Natural killer cell (primary cell): ENCODE data around the gene TCERG1L. TPM values are rescaled to one million over a fixed set of nuclear protein-coding genes. Genes with fewer than 3 reads are reported as not detected.

Experiments used
- ATAC-seq, 3 donors: fragments of 150-1000 bp in 2 of 3; fragments of 200-7000 bp in 1 of 3; cut with Tn5 transposase; 1 replicate in 1 of 3; 2 replicates in 2 of 3; pipeline ENCODE4 v1.10.0; 2021; ENCODE audit warnings: mild to moderate bottlenecking in 2 of 3, moderate library complexity in 2 of 3
- DNase-seq, 2 donors: peaks; one replicate each; pipeline versions ENCODE4 v3.0.0 to v3.0.0-alpha.2; 2013 to 2021; ENCODE audit warnings: mixed read lengths in 1 of 2
- H3K27ac ChIP-seq: one replicate; pipeline ENCODE4 v1.5.1; 2013; ENCODE audit warnings: mild to moderate bottlenecking, low read length
- H3K27me3 ChIP-seq: one replicate; pipeline ENCODE4 v1.6.1; 2013; ENCODE audit warnings: low read length; ENCODE audit not compliant: control insufficient read depth, insufficient read depth
- H3K36me3 ChIP-seq: one replicate; pipeline ENCODE4 v1.6.1; 2013; ENCODE audit warnings: low read length; ENCODE audit not compliant: control insufficient read depth, insufficient read depth
- H3K4me1 ChIP-seq: one replicate; pipeline ENCODE4 v1.6.1; 2013; ENCODE audit warnings: low read length; ENCODE audit not compliant: control insufficient read depth, insufficient read depth
- H3K4me3 ChIP-seq: one replicate; pipeline ENCODE4 v1.5.1; 2013; ENCODE audit warnings: low read length
- H3K9me3 ChIP-seq: one replicate; pipeline ENCODE4 v1.6.1; 2013; ENCODE audit warnings: low read length; ENCODE audit not compliant: control insufficient read depth, insufficient read depth
- H3K27ac Mint-ChIP-seq, 2 donors: one replicate each; pipeline ENCODE4 v1.8.0; 2022; ENCODE audit warnings: mild to moderate bottlenecking in 2 of 2, mixed read lengths in 2 of 2, moderate library complexity in 1 of 2
- H3K27me3 Mint-ChIP-seq, 2 donors: one replicate each; pipeline ENCODE4 v1.8.0; 2022; ENCODE audit warnings: low read depth in 2 of 2, mixed read lengths in 2 of 2
- H3K36me3 Mint-ChIP-seq: one replicate; pipeline ENCODE4 v1.8.0; 2022; ENCODE audit warnings: mixed read lengths
- H3K4me1 Mint-ChIP-seq, 2 donors: one replicate each; pipeline ENCODE4 v1.8.0; 2022; ENCODE audit warnings: mixed read lengths in 2 of 2
- H3K4me3 Mint-ChIP-seq: one replicate; pipeline ENCODE4 v1.8.0; 2022; ENCODE audit warnings: mild to moderate bottlenecking, moderate library complexity, mixed read lengths
- H3K9me3 Mint-ChIP-seq, 2 donors: one replicate each; pipeline ENCODE4 v1.8.0; 2022; ENCODE audit warnings: mixed read lengths in 2 of 2
- CTCF ChIP-seq: fragments of 200-600 bp; IDR thresholded peaks from one replicate; pipeline ENCODE4 v1.8.0; 2022; ENCODE audit warnings: antibody characterized with exemption
- WGBS: methylation state at CpG from one replicate; pipeline ENCODE4 v1.1.7; 2013; ENCODE audit warnings: missing lambda C conversion rate; ENCODE audit not compliant: insufficient coverage; 5-methylcytosine and 5-hydroxymethylcytosine counted together
- intact Hi-C: fragments of 100-400 bp; cut with micrococcal nuclease; formaldehyde crosslinking; loops from one replicate; pipeline ENCODE4 v1.14.2; 2022
- total RNA-seq, 4 donors: library from RNA; stranded (reverse); fragments of 120-200 nt in 1 of 4; gene quantifications; one replicate each; pipeline versions ENCODE4 v1.2.3 to v1.2.4, GENCODE V29; 2013 to 2022

Gene TCERG1L
- total RNA-seq, 3 donors from 2014 or later (not counting 1 experiment from before 2014, with no cell fraction given), result 0.48 TPM; not detected in 2

GRCh38 chr10:131090761-131091661, 220.5 kb downstream of the TCERG1L start:
- H3K36me3 ChIP-seq, result no peaks in the 10 kb centered on the region
- DNase-seq, result no peak
- ATAC-seq, result no peak
- no peaks in the 10 kb centered on the region for H3K4me1 ChIP-seq
- Mint-ChIP-seq H3K4me1 (no peaks in the 10 kb centered on the region), H3K9me3 (no peaks in the 10 kb centered on the region), H3K36me3 (no peaks in the 10 kb centered on the region), H3K27ac (no peak overlapping the region), H3K27me3 (no peaks in the 10 kb centered on the region), H3K4me3 (no peak overlapping the region)
- no peaks in the 10 kb centered on the region for H3K9me3 ChIP-seq
- no peak for TF ChIP-seq CTCF
- H3K4me3 ChIP-seq, result no peak overlapping the region
- no peaks in the 10 kb centered on the region for H3K27me3 ChIP-seq
- H3K27ac ChIP-seq, result no peak overlapping the region
- intact Hi-C loops, result no loop called here
- 68% methylated on average over 17 of the region's 17 CpGs for WGBS

- no peaks in the 10 kb centered on the region for H3K27me3 ChIP-seq
- H3K4me1 ChIP-seq, result no peaks in the 10 kb centered on the region
- no peaks in the 10 kb centered on the region for H3K36me3 ChIP-seq
- Mint-ChIP-seq H3K36me3 (no peaks in the 10 kb centered on the region), H3K4me1 (no peaks in the 10 kb centered on the region), H3K27ac (no peak overlapping the region), H3K9me3 (no peaks in the 10 kb centered on the region), H3K4me3 (no peak overlapping the region), H3K27me3 (no peaks in the 10 kb centered on the region)
- no peak for DNase-seq
- ATAC-seq, result no peak
- intact Hi-C loops, result no loop called here
- H3K4me3 ChIP-seq, result no peak overlapping the region
- no peaks in the 10 kb centered on the region for H3K9me3 ChIP-seq
- TF ChIP-seq CTCF, result no peak
- 88% methylated on average over 14 of the region's 14 CpGs for WGBS
- no peak overlapping the region for H3K27ac ChIP-seq
Observed at GRCh38 chr10:131089861-131090260, 221.7 kb downstream of the TCERG1L start.

- Mint-ChIP-seq H3K27me3 (no peaks in the 10 kb centered on the region), H3K9me3 (no peaks in the 10 kb centered on the region), H3K27ac (no peak overlapping the region), H3K36me3 (no peaks in the 10 kb centered on the region), H3K4me3 (no peak overlapping the region), H3K4me1 (no peaks in the 10 kb centered on the region)
- ATAC-seq, result no peak
- H3K27ac ChIP-seq, result no peak overlapping the region
- H3K36me3 ChIP-seq, result no peaks in the 10 kb centered on the region
- WGBS, result 83% methylated on average over 20 of the region's 21 CpGs
- H3K9me3 ChIP-seq, result no peaks in the 10 kb centered on the region
- DNase-seq, result no peak
- H3K4me1 ChIP-seq, result no peaks in the 10 kb centered on the region
- no peak overlapping the region for H3K4me3 ChIP-seq
- H3K27me3 ChIP-seq, result no peaks in the 10 kb centered on the region
- intact Hi-C loops, result no loop called here
- TF ChIP-seq CTCF, result no peak
Observed at GRCh38 chr10:131089150-131089549, 222.4 kb downstream of the TCERG1L start.
